Fibroblast of lung (primary cell): ENCODE measurements around the gene CLEC4F. TPM values are rescaled to one million over a fixed set of nuclear protein-coding genes. Genes with fewer than 3 reads are reported as not detected.
"Not testable (repeated sequence)": the region's sequence is repeated elsewhere in the genome, so short reads cannot be mapped to it uniquely, and the experiment has no call there.

Experiments
- DNase-seq, 2 donors: peaks; one replicate each; pipeline versions ENCODE4 v3.0.0 to v3.0.0-alpha.2; 2010; ENCODE audit warnings: low read depth in 2 of 2
- H2AFZ ChIP-seq: 2 replicates; pipeline ENCODE4 v1.5.1; 2012; ENCODE audit warnings: low read length, control low read depth, inconsistent platforms
- H3K27ac ChIP-seq: 2 replicates; pipeline ENCODE4 v1.5.1; 2011; ENCODE audit warnings: low read length, control low read depth; ENCODE audit not compliant: insufficient read depth
- H3K27me3 ChIP-seq: 2 replicates; pipeline ENCODE4 v1.5.1; 2011; ENCODE audit warnings: mild to moderate bottlenecking, low read length; ENCODE audit not compliant: control insufficient read depth, insufficient read depth
- H3K36me3 ChIP-seq: 2 replicates; pipeline ENCODE4 v1.5.1; 2011; ENCODE audit warnings: low read length; ENCODE audit not compliant: control insufficient read depth, insufficient read depth
- H3K4me1 ChIP-seq: 2 replicates; pipeline ENCODE4 v1.5.1; 2011; ENCODE audit warnings: low read length; ENCODE audit not compliant: control insufficient read depth, insufficient read depth; ENCODE audit errors: extremely low read depth
- H3K4me2 ChIP-seq: 2 replicates; pipeline ENCODE4 v1.5.1; 2011; ENCODE audit warnings: low read length, control low read depth; ENCODE audit not compliant: insufficient read depth; ENCODE audit errors: extremely low read depth
- H3K4me3 ChIP-seq, 4 experiments: fragments of 200-600 bp in 1 of 4; sonication (generic) in 1 of 4; replicated peaks in 1 of 4; 2 replicates each; pipeline ENCODE4 v1.5.1; 2011 to 2016; ENCODE audit warnings: low read length in 4 of 4, low read depth in 3 of 4, mild to moderate bottlenecking in 3 of 4, control low read depth in 2 of 4, inconsistent platforms in 1 of 4, mixed read lengths in 1 of 4; ENCODE audit not compliant: insufficient read depth in 1 of 4; ENCODE audit errors: control extremely low read depth in 1 of 4
- H3K79me2 ChIP-seq: 2 replicates; pipeline ENCODE4 v1.5.1; 2012; ENCODE audit warnings: mild to moderate bottlenecking, low read length, inconsistent platforms; ENCODE audit not compliant: control insufficient read depth, insufficient read depth
- H3K9ac ChIP-seq: 2 replicates; pipeline ENCODE4 v1.5.1; 2011; ENCODE audit warnings: mild to moderate bottlenecking, low read length, control low read depth; ENCODE audit not compliant: insufficient read depth
- H3K9me3 ChIP-seq: 2 replicates; pipeline ENCODE4 v1.5.1; 2012; ENCODE audit warnings: low read depth, low read length; ENCODE audit not compliant: control insufficient read depth, insufficient read depth
- H4K20me1 ChIP-seq: 2 replicates; pipeline ENCODE4 v1.5.1; 2011; ENCODE audit warnings: low read length; ENCODE audit not compliant: control insufficient read depth, insufficient read depth; ENCODE audit errors: extremely low read depth
- EZH2 ChIP-seq: IDR thresholded peaks from 2 replicates; pipeline ENCODE4 v1.5.1; 2012; ENCODE audit warnings: low read length, control low read depth, mild to moderate bottlenecking; ENCODE audit errors: missing control alignments
- polyA plus RNA-seq, 2 donors: library from polyadenylated mRNA; depleted of rRNA in 1 of 2; stranded (reverse) in 1 of 2; unstranded in 1 of 2; fragments of >200 nt; gene quantifications; 2 replicates each; pipeline ENCODE4 v1.2.1, GENCODE V29; 2011 to 2012; ENCODE audit warnings: missing spikeins in 1 of 2
- total RNA-seq: library from RNA; depleted of rRNA; stranded (reverse); fragments of >200 nt; gene quantifications from 2 replicates; pipeline ENCODE4 v1.2.1, GENCODE V29; 2014
- TF ChIP-seq, protein P1 (sequence below), 2 donors: IDR thresholded peaks in 1 of 2; conservative IDR thresholded peaks in 1 of 2; 1 replicate in 1 of 2; 2 replicates in 1 of 2; pipeline ENCODE4 v1.5.1; 2011 to 2012; ENCODE audit warnings: low read length in 2 of 2, control low read depth in 1 of 2, inconsistent platforms in 1 of 2, low read depth in 1 of 2, mild to moderate bottlenecking in 1 of 2

The CLEC4F gene
- total and polyA plus RNA-seq, 2 donors (not counting 1 experiment from before 2014, with no cell fraction given), result not detected

DNA sequence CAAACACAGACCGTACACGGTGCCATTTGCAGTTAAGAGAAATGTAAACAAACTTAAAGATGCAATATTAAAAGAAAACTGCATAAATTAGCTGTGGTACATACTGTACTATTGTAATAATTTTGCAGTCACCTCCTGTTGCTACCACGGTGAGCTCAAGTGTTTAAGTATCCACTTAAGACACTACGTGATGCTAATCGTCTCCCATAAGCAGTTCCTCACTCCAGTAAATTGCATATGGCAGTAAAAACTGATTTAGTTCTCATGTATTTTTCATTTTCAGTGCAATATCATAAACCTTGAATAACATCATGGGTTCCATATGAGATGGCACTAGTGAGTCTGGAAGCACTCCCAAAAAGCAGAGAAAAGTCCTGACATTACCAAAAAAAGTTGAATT lies 14.4 kb downstream of the CLEC4F start:
- TF ChIP-seq EZH2, result no peak
- TF ChIP-seq, protein P1, sequence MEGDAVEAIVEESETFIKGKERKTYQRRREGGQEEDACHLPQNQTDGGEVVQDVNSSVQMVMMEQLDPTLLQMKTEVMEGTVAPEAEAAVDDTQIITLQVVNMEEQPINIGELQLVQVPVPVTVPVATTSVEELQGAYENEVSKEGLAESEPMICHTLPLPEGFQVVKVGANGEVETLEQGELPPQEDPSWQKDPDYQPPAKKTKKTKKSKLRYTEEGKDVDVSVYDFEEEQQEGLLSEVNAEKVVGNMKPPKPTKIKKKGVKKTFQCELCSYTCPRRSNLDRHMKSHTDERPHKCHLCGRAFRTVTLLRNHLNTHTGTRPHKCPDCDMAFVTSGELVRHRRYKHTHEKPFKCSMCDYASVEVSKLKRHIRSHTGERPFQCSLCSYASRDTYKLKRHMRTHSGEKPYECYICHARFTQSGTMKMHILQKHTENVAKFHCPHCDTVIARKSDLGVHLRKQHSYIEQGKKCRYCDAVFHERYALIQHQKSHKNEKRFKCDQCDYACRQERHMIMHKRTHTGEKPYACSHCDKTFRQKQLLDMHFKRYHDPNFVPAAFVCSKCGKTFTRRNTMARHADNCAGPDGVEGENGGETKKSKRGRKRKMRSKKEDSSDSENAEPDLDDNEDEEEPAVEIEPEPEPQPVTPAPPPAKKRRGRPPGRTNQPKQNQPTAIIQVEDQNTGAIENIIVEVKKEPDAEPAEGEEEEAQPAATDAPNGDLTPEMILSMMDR (conservative IDR thresholded peaks at IDR 0.05 in 1 of 2, IDR thresholded peaks at IDR 0.05 in 1 of 2; ENCODE audit: low read depth in 1 of 2, low read length in 2 of 2), result no peak

DNA sequence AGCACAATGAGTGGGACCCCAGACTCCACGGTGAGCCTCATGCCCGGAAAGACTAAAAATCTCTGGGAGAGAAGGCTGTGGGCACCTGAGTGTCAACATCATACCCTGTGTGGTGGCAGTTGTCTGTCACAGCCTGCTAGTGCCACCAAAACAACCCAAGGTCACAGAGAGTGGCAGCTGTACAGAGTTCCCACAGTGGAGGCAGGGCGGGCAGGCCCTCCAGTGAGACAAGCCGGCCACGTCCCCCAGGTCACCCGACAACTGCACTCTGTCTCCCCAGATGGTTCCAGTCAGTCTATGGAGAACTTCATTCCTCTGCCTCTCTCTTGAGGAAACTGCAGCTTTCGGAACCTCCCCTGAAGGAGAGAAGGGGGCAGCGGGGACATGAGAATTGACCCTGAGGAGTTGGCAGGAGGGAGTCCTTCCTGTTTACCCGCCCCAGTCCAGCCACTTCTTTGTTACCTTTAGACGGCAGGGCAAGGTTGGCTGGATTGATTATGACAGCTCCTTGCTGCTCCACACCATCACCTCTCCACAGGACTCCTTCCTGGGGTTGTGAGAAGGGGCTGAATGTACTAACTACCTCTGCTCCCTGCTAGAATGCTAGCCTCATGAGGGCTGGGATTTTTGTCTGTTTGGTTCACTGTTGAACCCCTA lies 18.7 kb downstream of the CLEC4F start:
- no peaks in the 10 kb centered on the region for H3K4me1 ChIP-seq
- DNase-seq, result no peak
- H3K27me3 ChIP-seq, result no peaks in the 10 kb centered on the region
- H3K27ac ChIP-seq, result no peak overlapping the region
- H3K4me2 ChIP-seq, result no peak overlapping the region
- H3K9me3 ChIP-seq, result no peaks in the 10 kb centered on the region
- no peak overlapping the region for H3K4me3 ChIP-seq
- H4K20me1 ChIP-seq, result no peaks in the 10 kb centered on the region
- no peaks in the 10 kb centered on the region for H3K36me3 ChIP-seq
- no peak for TF ChIP-seq EZH2
- TF ChIP-seq, protein P1 (conservative IDR thresholded peaks at IDR 0.05 in 1 of 2, IDR thresholded peaks at IDR 0.05 in 1 of 2; ENCODE audit: low read depth in 1 of 2, low read length in 2 of 2), result no peak
- H3K9ac ChIP-seq, result no peak overlapping the region
- H2AFZ ChIP-seq, result no peak overlapping the region
- H3K79me2 ChIP-seq, result no peaks in the 10 kb centered on the region

More for the DNA sequence above, 14.4 kb downstream of the CLEC4F start:
- Histone ChIP-seq H3K79me2 (no peaks in the 10 kb centered on the region), H2AFZ (no peak overlapping the region), H4K20me1 (no peaks in the 10 kb centered on the region), H3K4me1 (no peaks in the 10 kb centered on the region), H3K27ac (no peak overlapping the region), H3K4me3 (no peak overlapping the region), H3K9ac (no peak overlapping the region), H3K4me2 (no peak overlapping the region), H3K27me3 (peaks cover 2% of the 10 kb centered on the region), H3K9me3 (no peaks in the 10 kb centered on the region), H3K36me3 (no peaks in the 10 kb centered on the region)
- no peak for DNase-seq

DNA sequence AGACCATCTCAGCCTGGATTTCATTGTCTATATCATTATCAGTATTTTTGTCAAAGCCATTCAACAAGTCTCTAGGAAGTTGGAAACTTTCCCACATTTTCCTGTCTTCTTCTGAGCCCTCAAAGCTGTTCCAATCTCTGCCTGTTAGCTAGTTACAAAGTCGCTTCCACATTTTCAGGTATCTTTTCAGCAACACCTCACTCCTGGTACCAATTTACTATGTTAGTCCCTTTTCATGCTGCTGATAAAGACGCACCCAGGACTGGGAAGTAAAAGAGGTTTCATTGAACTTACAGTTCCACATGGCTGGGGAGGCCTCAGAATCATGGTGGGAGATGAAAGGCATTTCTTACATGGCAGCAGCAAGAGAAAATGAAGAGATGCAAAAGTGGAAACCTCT lies 20.7 kb downstream of the CLEC4F start:
- H4K20me1 ChIP-seq, result no peaks in the 10 kb centered on the region
- H3K9ac ChIP-seq, result no peak overlapping the region
- H3K79me2 ChIP-seq, result no peaks in the 10 kb centered on the region
- H3K36me3 ChIP-seq, result no peaks in the 10 kb centered on the region
- no peak for DNase-seq
- H3K27me3 ChIP-seq, result peaks cover 4% of the 10 kb centered on the region
- no peak overlapping the region for H3K4me3 ChIP-seq
- H3K4me2 ChIP-seq, result no peak overlapping the region
- TF ChIP-seq, protein P1 (conservative IDR thresholded peaks at IDR 0.05 in 1 of 2, IDR thresholded peaks at IDR 0.05 in 1 of 2; ENCODE audit: low read depth in 1 of 2, low read length in 2 of 2), result no peak
- no peak for TF ChIP-seq EZH2
- no peaks in the 10 kb centered on the region for H3K4me1 ChIP-seq
- H3K9me3 ChIP-seq, result no peaks in the 10 kb centered on the region
- no peak overlapping the region for H2AFZ ChIP-seq
- no peak overlapping the region for H3K27ac ChIP-seq

DNA sequence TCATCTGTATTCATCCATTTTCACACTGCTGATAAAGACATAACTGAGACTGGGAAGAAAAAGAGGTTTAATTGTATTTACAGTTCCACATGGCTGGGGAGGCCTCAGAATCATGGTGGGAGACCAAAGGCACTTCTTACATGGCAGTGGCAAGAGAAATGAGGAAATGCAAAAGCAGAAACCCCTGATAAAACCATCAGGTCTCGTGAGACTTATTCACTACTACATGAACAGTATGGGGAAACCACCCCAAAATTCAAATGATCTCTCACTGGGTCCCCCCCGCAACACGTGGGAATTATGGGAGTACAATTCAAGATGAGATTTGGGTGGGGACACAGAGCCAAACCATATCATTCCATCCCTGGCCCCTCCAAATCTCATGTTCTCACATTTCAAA lies 22.4 kb downstream of the CLEC4F start:
- not testable (repeated sequence) for H3K4me3 ChIP-seq, H3K27ac ChIP-seq, H3K27me3 ChIP-seq, DNase-seq, H3K79me2 ChIP-seq, H4K20me1 ChIP-seq, H3K36me3 ChIP-seq, H3K4me1 ChIP-seq, H3K9me3 ChIP-seq, H2AFZ ChIP-seq, H3K9ac ChIP-seq, H3K4me2 ChIP-seq
